ENCODE results near the gene EPC2.

GRCh38 chr2:148680462-148680861 is 35.9 kb downstream of the EPC2 start:
- TF ChIP-seq, protein P1, sequence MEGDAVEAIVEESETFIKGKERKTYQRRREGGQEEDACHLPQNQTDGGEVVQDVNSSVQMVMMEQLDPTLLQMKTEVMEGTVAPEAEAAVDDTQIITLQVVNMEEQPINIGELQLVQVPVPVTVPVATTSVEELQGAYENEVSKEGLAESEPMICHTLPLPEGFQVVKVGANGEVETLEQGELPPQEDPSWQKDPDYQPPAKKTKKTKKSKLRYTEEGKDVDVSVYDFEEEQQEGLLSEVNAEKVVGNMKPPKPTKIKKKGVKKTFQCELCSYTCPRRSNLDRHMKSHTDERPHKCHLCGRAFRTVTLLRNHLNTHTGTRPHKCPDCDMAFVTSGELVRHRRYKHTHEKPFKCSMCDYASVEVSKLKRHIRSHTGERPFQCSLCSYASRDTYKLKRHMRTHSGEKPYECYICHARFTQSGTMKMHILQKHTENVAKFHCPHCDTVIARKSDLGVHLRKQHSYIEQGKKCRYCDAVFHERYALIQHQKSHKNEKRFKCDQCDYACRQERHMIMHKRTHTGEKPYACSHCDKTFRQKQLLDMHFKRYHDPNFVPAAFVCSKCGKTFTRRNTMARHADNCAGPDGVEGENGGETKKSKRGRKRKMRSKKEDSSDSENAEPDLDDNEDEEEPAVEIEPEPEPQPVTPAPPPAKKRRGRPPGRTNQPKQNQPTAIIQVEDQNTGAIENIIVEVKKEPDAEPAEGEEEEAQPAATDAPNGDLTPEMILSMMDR (IDR thresholded peaks at IDR 0.05 in 4 of 5, conservative IDR thresholded peaks at IDR 0.05 in 1 of 5): no peak
- TF ChIP-seq POLR2A (IDR thresholded peaks at IDR 0.05): no peak
